SU-DHL-6 (cell line): ENCODE results near the gene TPO.

Experiments
- H2AFZ ChIP-seq: fragments of 200-600 bp; sonication (generic); 2 replicates; pipeline ENCODE4 v1.6.1; 2014; ENCODE audit warnings: low read depth, mild to moderate bottlenecking, moderate library complexity, mixed read lengths, antibody characterized with exemption, low read length; ENCODE audit not compliant: severe bottlenecking
- H3F3A ChIP-seq: fragments of 200-600 bp; shearing (Covaris generic); 2 replicates; pipeline ENCODE4 v1.6.0; 2016; ENCODE audit warnings: antibody characterized with exemption, mild to moderate bottlenecking; ENCODE audit not compliant: insufficient read depth
- H3K27ac ChIP-seq: fragments of 200-600 bp; sonication (generic); 2 replicates; pipeline ENCODE4 v1.5.1; 2016; ENCODE audit warnings: low read depth, mild to moderate bottlenecking, low read length, moderate library complexity, mixed read lengths
- H3K27me3 ChIP-seq: fragments of 200-600 bp; sonication (generic), shearing (Covaris generic); 2 replicates; pipeline ENCODE4 v1.6.0; 2014; ENCODE audit warnings: mild to moderate bottlenecking, low read length
- H3K36me3 ChIP-seq: fragments of 200-600 bp; sonication (generic); 2 replicates; pipeline ENCODE4 v1.6.1; 2014; ENCODE audit warnings: mild to moderate bottlenecking, low read length, mixed read lengths
- H3K4me2 ChIP-seq: fragments of 300-600, 200-600 bp; shearing (Covaris generic), sonication (generic); 2 replicates; pipeline ENCODE4 v1.6.0; 2014; ENCODE audit warnings: low read length, low read depth, mild to moderate bottlenecking; ENCODE audit not compliant: poor library complexity, severe bottlenecking
- H3K4me3 ChIP-seq: fragments of 200-600 bp; sonication (generic); 2 replicates; pipeline ENCODE4 v1.5.1; 2014; ENCODE audit warnings: antibody characterized with exemption, low read length, mild to moderate bottlenecking, mixed read lengths; ENCODE audit not compliant: insufficient read depth, poor library complexity, severe bottlenecking
- H3K79me2 ChIP-seq: fragments of 200-600 bp; sonication (generic); 2 replicates; pipeline ENCODE4 v1.6.1; 2014; ENCODE audit warnings: mild to moderate bottlenecking, low read length, moderate library complexity; ENCODE audit not compliant: insufficient read depth
- H3K9ac ChIP-seq: fragments of 200-600 bp; sonication (generic); 2 replicates; pipeline ENCODE4 v1.7.0; 2014; ENCODE audit warnings: mild to moderate bottlenecking, low read length
- H3K9me2 ChIP-seq: fragments of 200-600 bp; sonication (generic); replicated peaks from 2 replicates; pipeline ENCODE4 v1.6.1; 2014; ENCODE audit warnings: low read length; ENCODE audit not compliant: insufficient read depth
- H3K9me3 ChIP-seq: fragments of 200-600 bp; sonication (generic); 2 replicates; pipeline ENCODE4 v1.6.1; 2014; ENCODE audit warnings: low read length, mixed read lengths; ENCODE audit not compliant: insufficient read depth
- H4K20me1 ChIP-seq: fragments of 200-600 bp; sonication (generic); 2 replicates; pipeline ENCODE4 v1.6.1; 2014; ENCODE audit warnings: low read depth, mild to moderate bottlenecking, antibody characterized with exemption, low read length, moderate library complexity, mixed read lengths
- CTCF ChIP-seq: fragments of 200-600 bp; sonication (generic); IDR thresholded peaks from one replicate; pipeline ENCODE4 v1.5.1; 2017; ENCODE audit warnings: antibody characterized with exemption, mild to moderate bottlenecking, low read length, moderate library complexity; ENCODE audit not compliant: insufficient read depth, poor library complexity, severe bottlenecking
- EZH2phosphoT487 ChIP-seq: fragments of 200-600 bp; sonication (generic), shearing (Covaris generic); conservative IDR thresholded peaks from 2 replicates; pipeline ENCODE4 v1.6.1; 2018; ENCODE audit warnings: mild to moderate bottlenecking, antibody characterized with exemption, low read length, moderate library complexity, mixed read lengths

TPO gene

DNA sequence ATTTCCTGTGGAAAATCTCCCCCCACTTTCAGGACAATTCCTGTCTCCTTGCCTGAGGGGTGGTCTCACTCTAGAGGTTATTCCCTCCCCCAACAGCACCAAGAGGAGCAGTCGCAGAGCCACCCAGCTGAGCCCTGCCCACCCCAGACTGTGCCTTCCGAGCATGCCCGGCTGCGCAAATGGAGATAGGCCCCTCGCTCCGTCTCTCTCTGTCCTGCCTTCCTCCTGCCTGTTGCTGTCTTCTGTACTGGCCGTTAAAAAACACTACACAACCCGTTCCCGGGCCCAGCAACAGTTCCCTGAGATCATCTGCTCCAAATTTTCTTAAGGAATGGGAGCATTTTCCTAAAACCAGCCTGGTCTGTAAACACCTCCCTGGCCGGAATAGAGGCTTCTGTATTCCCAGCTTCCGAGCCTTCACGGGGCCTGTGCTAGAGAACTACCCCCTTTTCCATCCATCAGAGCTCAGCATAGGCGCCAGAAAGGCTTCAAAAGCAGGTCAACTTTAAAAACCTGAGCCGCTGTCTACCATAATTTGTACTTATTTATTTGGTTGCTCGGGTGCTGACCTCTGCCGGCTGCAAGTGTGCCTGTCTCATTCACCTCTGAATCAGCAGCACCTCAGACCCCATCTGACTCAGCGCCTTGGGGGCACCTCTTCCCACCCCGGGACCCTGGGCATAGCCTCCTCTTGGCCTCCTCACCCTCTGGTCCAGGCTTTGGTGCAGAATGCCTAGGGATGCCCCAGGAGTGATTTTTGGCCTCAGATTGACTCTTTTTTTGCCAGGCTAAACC, 171.6 kb downstream of the TPO start:
- Histone ChIP-seq H3K9ac (no peak overlapping the region), H3K36me3 (no peaks in the 10 kb centered on the region), H3K4me2 (no peak overlapping the region), H3K27me3 (no peaks in the 10 kb centered on the region), H3K9me3 (no peaks in the 10 kb centered on the region), H4K20me1 (no peaks in the 10 kb centered on the region), H3K27ac (no peak overlapping the region), H2AFZ (no peak overlapping the region), H3K4me3 (no peak overlapping the region), H3K79me2 (no peaks in the 10 kb centered on the region), H3F3A (no peaks in the 10 kb centered on the region), H3K9me2 (no peaks in the 10 kb centered on the region)
- TF ChIP-seq CTCF (no peak), EZH2phosphoT487 (no peak)

- TF ChIP-seq EZH2phosphoT487 (no peak), CTCF (no peak)
- H3K9me2 ChIP-seq, result no peaks in the 10 kb centered on the region
- H3K4me2 ChIP-seq, result no peak overlapping the region
- H3K36me3 ChIP-seq, result no peaks in the 10 kb centered on the region
- no peaks in the 10 kb centered on the region for H3K27me3 ChIP-seq
- H4K20me1 ChIP-seq, result no peaks in the 10 kb centered on the region
- H3K27ac ChIP-seq, result no peak overlapping the region
- no peaks in the 10 kb centered on the region for H3F3A ChIP-seq
- H3K79me2 ChIP-seq, result no peaks in the 10 kb centered on the region
- H3K9me3 ChIP-seq, result no peaks in the 10 kb centered on the region
- no peak overlapping the region for H3K9ac ChIP-seq
- H3K4me3 ChIP-seq, result no peak overlapping the region
- no peak overlapping the region for H2AFZ ChIP-seq
Observed at GRCh38 chr2:1585635-1586034, 172.4 kb downstream of the TPO start.

- Histone ChIP-seq H3K27ac (no peak overlapping the region), H3K9ac (no peak overlapping the region), H3K27me3 (no peaks in the 10 kb centered on the region), H3K36me3 (no peaks in the 10 kb centered on the region), H3F3A (no peaks in the 10 kb centered on the region), H2AFZ (no peak overlapping the region), H3K4me2 (no peak overlapping the region), H4K20me1 (no peaks in the 10 kb centered on the region), H3K4me3 (no peak overlapping the region), H3K9me3 (no peaks in the 10 kb centered on the region), H3K79me2 (no peaks in the 10 kb centered on the region), H3K9me2 (no peaks in the 10 kb centered on the region)
- TF ChIP-seq EZH2phosphoT487 (no peak), CTCF (no peak)
Observed at GRCh38 chr2:1586251-1586922, 173.1 kb downstream of the TPO start.
